ENCODE measurements around the gene GPC5.

DNA sequence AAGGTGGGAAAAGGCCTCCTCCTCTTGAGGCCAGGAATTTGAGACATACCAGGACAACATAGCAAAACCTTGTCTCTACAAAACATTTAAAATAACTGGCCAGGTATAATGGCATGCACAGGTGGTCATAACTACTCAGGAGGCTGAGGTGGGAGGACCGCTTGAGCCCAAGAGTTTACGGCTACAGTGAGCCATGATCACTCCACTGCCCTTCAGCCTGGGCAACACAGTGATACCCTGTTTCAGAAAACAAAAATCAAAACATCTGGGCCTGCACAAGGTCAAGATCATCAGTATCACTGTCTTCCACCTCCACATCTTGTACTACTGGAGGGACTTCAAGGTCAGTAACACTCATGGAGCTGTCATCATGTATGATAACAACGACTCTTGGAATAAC lies 1085.5 kb downstream of the GPC5 start:
- TF ChIP-seq CTCF (conservative IDR thresholded peaks at IDR 0.05; ENCODE audit: low read length), result no peak
- TF ChIP-seq EZH2phosphoT487 (IDR thresholded peaks at IDR 0.05; ENCODE audit: borderline replicate concordance, low read depth, low read length), result no peak

Data from OCI-LY7 (cell line).